ENCODE measurements around the gene SLC4A1AP. TPM values are rescaled to one million over a fixed set of nuclear protein-coding genes. Genes with fewer than 3 reads are reported as not detected.

The SLC4A1AP gene
- total and polyA plus RNA-seq, 2 of the 13 experiments (the other 11 are each of a cell fraction or from before 2014, with no cell fraction given) = 15.3 to 44.6 TPM

- TF ChIP-seq ADNP (CRISPR knock-in tag; IDR thresholded peaks at IDR 0.05) = no peak
Observed at GRCh38 chr2:27634291-27634690, 29.4 kb upstream of the SLC4A1AP start (continued).

DNA sequence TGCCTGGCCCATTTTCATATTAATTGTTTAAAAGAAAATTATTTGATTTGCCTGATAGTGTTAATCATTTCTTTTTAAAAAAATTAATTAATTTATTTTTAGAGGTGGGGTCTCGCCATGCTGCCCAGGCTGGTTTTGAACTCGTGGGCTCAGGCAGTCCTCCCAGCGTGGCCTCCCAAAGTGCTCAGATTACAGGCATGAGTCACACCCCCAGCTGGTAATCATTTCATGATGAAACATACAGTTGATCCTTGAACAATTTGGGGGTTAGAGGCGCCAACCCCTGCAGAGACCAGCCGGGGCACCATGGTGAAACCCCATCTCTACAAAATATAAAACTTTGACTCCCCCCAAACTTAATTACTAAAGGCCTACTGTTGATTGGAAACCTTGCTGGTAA, 26.9 kb upstream of the SLC4A1AP start:
- no peak overlapping the region for H2AFZ ChIP-seq (ENCODE audit: low read length)
- ChIA-PET CTCF (ENCODE audit: low intra/inter-chr PET ratio, low total read pairs) (no interaction called here), POLR2A (no interaction called here)
- H3K4me2 ChIP-seq (ENCODE audit: low read depth, low read length) = no peak overlapping the region
- intact Hi-C loops (cut with micrococcal nuclease; ENCODE audit: unreplicated experiment) = no loop called here
- no peak for DNase-seq (ENCODE audit: low spot score)
- H3K79me2 ChIP-seq (ENCODE audit: insufficient read depth, low read length) = no peaks in the 10 kb centered on the region
- BruUV-seq (replicated peaks) = no TSS peak
- no peaks in the 10 kb centered on the region for H4K20me1 ChIP-seq (ENCODE audit: insufficient read depth, low read length)
- 97% methylated on average over 5 of the region's 5 CpGs for WGBS (ENCODE audit: low lambda C conversion rate)
- no peak for FAIRE-seq
- H3K36me3 ChIP-seq (replicated peaks in 1 of 2; ENCODE audit: control insufficient read depth in 1 of 2, insufficient read depth in 2 of 2, low read length in 2 of 2) = peaks cover 42 to 82% of the 10 kb centered on the region in 2 experiments
- no peaks in the 10 kb centered on the region for H3K9me3 ChIP-seq (ENCODE audit: low read length)
- H3K27me3 ChIP-seq (ENCODE audit: control insufficient read depth in 1 of 2, insufficient read depth in 2 of 2, low read length in 2 of 2) = no peaks in the 10 kb centered on the region
- no peak for TF ChIP-seq ZBTB8A (CRISPR knock-in tag; IDR thresholded peaks at IDR 0.05; ENCODE audit: borderline replicate concordance, low read depth)
- TF ChIP-seq MXD4 (CRISPR knock-in tag; IDR thresholded peaks at IDR 0.05) = no peak
- no peak overlapping the region for H3K27ac ChIP-seq (ENCODE audit: extremely low read length, insufficient read depth, low read length)
- no peaks in the 10 kb centered on the region for H3K4me1 ChIP-seq (ENCODE audit: insufficient read depth, low read length)
- H3K9ac ChIP-seq (ENCODE audit: insufficient read depth, low read depth, low read length) = no peak overlapping the region
- no peak overlapping the region for H3K4me3 ChIP-seq (replicated peaks in 1 of 3; ENCODE audit: insufficient read depth in 1 of 3, low read depth in 2 of 3, low read length in 3 of 3)
- in situ Hi-C loops (cut with HindIII; ENCODE audit: extremely low pct_ligation_motif_present, low pct_unique_long_range_greater_than_20kb) = no loop called here
- ATAC-seq = no peak

DNA sequence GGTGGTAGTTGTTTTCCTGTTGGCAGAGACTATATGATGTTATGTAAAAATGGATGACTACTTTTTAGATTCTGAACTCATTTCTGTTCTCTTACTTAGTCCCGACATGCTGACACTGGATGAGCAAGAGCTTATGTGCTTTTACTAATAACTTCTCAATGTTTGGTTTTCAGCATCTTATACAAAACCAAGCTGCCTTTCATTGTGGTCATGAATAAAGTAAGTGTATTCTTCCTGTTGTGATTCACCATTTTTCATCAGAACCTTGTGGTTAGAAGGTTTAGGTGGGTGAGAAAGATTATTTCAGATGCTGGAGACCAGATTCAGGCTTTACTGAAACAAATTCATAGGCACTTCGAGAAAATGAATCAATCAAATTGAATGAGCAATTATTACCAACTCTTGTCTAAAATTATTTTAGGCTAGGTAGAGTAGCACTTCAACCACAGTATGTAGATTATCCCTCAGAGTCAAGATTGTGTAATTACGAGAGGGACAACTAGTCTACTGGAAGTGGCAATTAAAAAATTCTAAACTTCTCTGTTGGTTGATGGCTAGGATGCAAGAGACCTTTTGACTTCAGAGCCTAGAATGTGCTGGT, 25.6 kb upstream of the SLC4A1AP start:
- H3K9me3 ChIP-seq (ENCODE audit: low read length) = no peaks in the 10 kb centered on the region
- no TSS peak for BruUV-seq (replicated peaks)
- no peak for DNase-seq (ENCODE audit: low spot score)
- 90% methylated on average over 3 of the region's 3 CpGs for WGBS (ENCODE audit: low lambda C conversion rate)
- H3K36me3 ChIP-seq (replicated peaks in 1 of 2; ENCODE audit: control insufficient read depth in 1 of 2, insufficient read depth in 2 of 2, low read length in 2 of 2) = peaks cover 46 to 78% of the 10 kb centered on the region in 2 experiments
- no peak overlapping the region for H2AFZ ChIP-seq (ENCODE audit: low read length)
- no peak overlapping the region for H3K27ac ChIP-seq (ENCODE audit: extremely low read length, insufficient read depth, low read length)
- no peaks in the 10 kb centered on the region for H3K79me2 ChIP-seq (ENCODE audit: insufficient read depth, low read length)
- H3K4me3 ChIP-seq (replicated peaks in 1 of 3; ENCODE audit: insufficient read depth in 1 of 3, low read depth in 2 of 3, low read length in 3 of 3) = no peak overlapping the region
- in situ Hi-C loops (cut with HindIII; ENCODE audit: extremely low pct_ligation_motif_present, low pct_unique_long_range_greater_than_20kb) = no loop called here
- H3K4me2 ChIP-seq (ENCODE audit: low read depth, low read length) = no peak overlapping the region
- TF ChIP-seq ZMAT5 (CRISPR knock-in tag; IDR thresholded peaks at IDR 0.05; ENCODE audit: borderline replicate concordance, low read depth) = no peak
- no peak for TF ChIP-seq ZNF639 (CRISPR knock-in tag; conservative IDR thresholded peaks at IDR 0.05)
- no peak for TF ChIP-seq ZMAT3 (CRISPR knock-in tag; conservative IDR thresholded peaks at IDR 0.05)
- TF ChIP-seq KDM5A (IDR thresholded peaks at IDR 0.05; ENCODE audit: borderline replicate concordance, low read length) = no peak
- no peaks in the 10 kb centered on the region for H3K27me3 ChIP-seq (ENCODE audit: control insufficient read depth in 1 of 2, insufficient read depth in 2 of 2, low read length in 2 of 2)
- no peaks in the 10 kb centered on the region for H4K20me1 ChIP-seq (ENCODE audit: insufficient read depth, low read length)
- ATAC-seq = no peak
- POLR2A ChIA-PET = no interaction called here
- no peaks in the 10 kb centered on the region for H3K4me1 ChIP-seq (ENCODE audit: insufficient read depth, low read length)
- no peak overlapping the region for H3K9ac ChIP-seq (ENCODE audit: insufficient read depth, low read depth, low read length)
- intact Hi-C loops (cut with micrococcal nuclease; ENCODE audit: unreplicated experiment) = no loop called here
- FAIRE-seq = no peak
- CTCF ChIA-PET (ENCODE audit: low intra/inter-chr PET ratio, low total read pairs) = no interaction called here

All from HepG2 (cell line).